Peyer's patch (tissue), 4 donors: Measurements from ENCODE around the gene THRA.

Experiments
- CTCF ChIP-seq, 6 experiments: fragments of 450-650 bp in 4 of 6; fragments of 200-600 bp in 2 of 6; sonication (generic) in 1 of 6; IDR thresholded peaks; one replicate each; pipeline ENCODE4 v1.5.1; 2017 to 2019; ENCODE audit warnings: antibody characterized with exemption in 6 of 6, mild to moderate bottlenecking in 3 of 6, moderate library complexity in 1 of 6
- POLR2A ChIP-seq, 2 donors: fragments of 450-650 bp; IDR thresholded peaks; one replicate each; pipeline ENCODE4 v1.5.1; 2017; ENCODE audit warnings: antibody characterized with exemption in 2 of 2, mild to moderate bottlenecking in 2 of 2, moderate library complexity in 2 of 2

DNA sequence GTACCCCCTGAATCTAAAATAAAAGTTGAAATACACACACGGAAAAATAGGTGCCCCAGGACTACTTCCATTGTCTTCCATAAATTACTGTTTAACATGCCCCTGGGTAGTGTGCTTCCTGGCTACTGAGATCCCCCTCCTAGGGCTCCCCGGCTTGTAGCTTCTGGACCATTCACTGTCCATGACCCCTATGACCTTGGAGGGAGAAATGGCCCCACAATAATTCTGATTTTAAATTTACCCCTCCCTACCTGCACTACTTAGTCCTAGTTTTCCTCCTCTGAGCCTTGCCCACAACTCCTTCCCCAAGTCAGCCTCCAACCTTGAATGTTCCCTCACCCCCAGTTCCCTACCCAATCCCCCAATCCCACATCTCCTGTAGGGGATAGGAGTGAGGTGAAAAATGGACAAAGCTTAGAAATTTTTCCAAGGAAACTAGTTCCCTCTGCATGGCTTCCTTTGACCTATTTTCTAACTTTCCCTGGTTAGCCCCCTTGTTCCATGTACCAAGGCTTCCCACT, 49.5 kb downstream of the THRA start:
- TF ChIP-seq CTCF (IDR thresholded peaks at IDR 0.05) = no peak
- no peak for TF ChIP-seq POLR2A (IDR thresholded peaks at IDR 0.05)
